Esophagus muscularis mucosa (tissue), 4 donors: ENCODE results near the gene SOWAHA. TPM values are rescaled to one million over a fixed set of nuclear protein-coding genes. Genes with fewer than 3 reads are reported as not detected.

Experiments
- DNase-seq: peaks from one replicate; pipeline ENCODE4 v3.0.0-alpha.2; 2017; ENCODE audit errors: extremely low spot score
- H3K27ac ChIP-seq, 4 donors: fragments of 200-600 bp; sonication (generic); replicated peaks in 1 of 4; 1 replicate in 3 of 4; 2 replicates in 1 of 4; pipeline ENCODE4 v1.5.1; 2016 to 2019; ENCODE audit warnings: mild to moderate bottlenecking in 1 of 4
- H3K27me3 ChIP-seq, 4 donors: fragments of 200-600 bp; sonication (generic); one replicate each; pipeline versions ENCODE4 v1.5.1 to v1.6.0; 2016 to 2019
- H3K36me3 ChIP-seq, 4 donors: fragments of 200-600 bp; sonication (generic); one replicate each; pipeline ENCODE4 v1.5.1; 2016 to 2019
- H3K4me1 ChIP-seq, 4 donors: fragments of 200-600 bp; sonication (generic); one replicate each; pipeline ENCODE4 v1.5.1; 2016 to 2019
- H3K4me3 ChIP-seq, 4 donors: fragments of 200-600 bp; sonication (generic); 1 replicate in 2 of 4; 2 replicates in 2 of 4; pipeline ENCODE4 v1.5.1; 2016 to 2019; ENCODE audit warnings: mild to moderate bottlenecking in 4 of 4, moderate library complexity in 1 of 4
- H3K9me3 ChIP-seq, 4 donors: fragments of 200-600 bp; sonication (generic); 1 replicate in 3 of 4; 2 replicates in 1 of 4; pipeline ENCODE4 v1.5.1; 2016 to 2019
- CTCF ChIP-seq, 3 experiments: fragments of 200-600 bp in 2 of 3; fragments of 450-650 bp in 1 of 3; sonication (generic) in 2 of 3; IDR thresholded peaks; one replicate each; pipeline ENCODE4 v1.5.1; 2017 to 2019; ENCODE audit warnings: antibody characterized with exemption in 3 of 3, mild to moderate bottlenecking in 2 of 3, moderate library complexity in 1 of 3
- EP300 ChIP-seq: sonication (generic); formaldehyde crosslinking; IDR thresholded peaks from one replicate; pipeline ENCODE4 v1.6.1; 2017; ENCODE audit warnings: antibody characterized with exemption
- POLR2A ChIP-seq: fragments of 450-650 bp; IDR thresholded peaks from one replicate; pipeline ENCODE4 v1.6.1; 2017; ENCODE audit warnings: antibody characterized with exemption, moderate library complexity, mild to moderate bottlenecking, low read depth
- POLR2AphosphoS5 ChIP-seq, 2 donors: sonication (generic); formaldehyde crosslinking; IDR thresholded peaks; one replicate each; pipeline ENCODE4 v1.6.1; 2017; ENCODE audit warnings: antibody characterized with exemption in 2 of 2
- WGBS: methylation state at CpG from one replicate; pipeline ENCODE4 v1.1.5; 2018; 5-methylcytosine and 5-hydroxymethylcytosine counted together
- intact Hi-C: fragments of 100-400 bp; cut with DNase I; formaldehyde crosslinking; loops from one replicate; pipeline ENCODE4 v1.15.1; 2023
- total RNA-seq, 4 donors: library from RNA; depleted of rRNA; stranded (reverse); fragments of >200 nt; gene quantifications; one replicate each; pipeline versions ENCODE4 v1.1.0 to v1.2.1, GENCODE V29; 2016

SOWAHA gene
- total RNA-seq, 4 donors from 2014 or later: 0.06 to 0.83 (median 0.15) TPM

GRCh38 chr5:132839426-132840301 lies 26.6 kb downstream of the SOWAHA start:
- no peaks in the 10 kb centered on the region for H3K36me3 ChIP-seq
- H3K9me3 ChIP-seq: no peaks in the 10 kb centered on the region
- H3K27ac ChIP-seq: peak overlapping the region; percentile 65 to 80 (median 70)
- TF ChIP-seq POLR2A: no peak
- TF ChIP-seq POLR2AphosphoS5 (IDR thresholded peaks at IDR 0.05): peak in 1 of 2 donors; percentile 58
- no peak for TF ChIP-seq CTCF (IDR thresholded peaks at IDR 0.05)
- WGBS: 44% methylated on average over 8 of the region's 8 CpGs
- no peak overlapping the region for H3K4me3 ChIP-seq
- DNase-seq: no peak
- peaks cover 0 to 17% (median 16%) of the 10 kb centered on the region in 4 donors for H3K4me1 ChIP-seq
- no peaks in the 10 kb centered on the region for H3K27me3 ChIP-seq
- intact Hi-C loops: no loop called here

- intact Hi-C loops: no loop called here
- Histone ChIP-seq H3K36me3 (no peaks in the 10 kb centered on the region), H3K27ac (peak overlapping the region; percentile 65 to 80 (median 70)), H3K4me3 (no peak overlapping the region), H3K27me3 (no peaks in the 10 kb centered on the region), H3K9me3 (no peaks in the 10 kb centered on the region), H3K4me1 (peaks cover 0 to 17% (median 16%) of the 10 kb centered on the region in 4 donors)
- TF ChIP-seq POLR2A: no peak
- TF ChIP-seq EP300: no peak
- TF ChIP-seq CTCF (IDR thresholded peaks at IDR 0.05): no peak
- no peak for TF ChIP-seq POLR2AphosphoS5 (IDR thresholded peaks at IDR 0.05)
- 83% methylated on average over 3 of the region's 3 CpGs for WGBS
- no peak for DNase-seq
These were observed 27.2 kb downstream of the SOWAHA start for GRCh38 chr5:132840313-132840712.

GRCh38 chr5:132840896-132841295 lies 27.8 kb downstream of the SOWAHA start:
- intact Hi-C loops: no loop called here
- H3K27ac ChIP-seq: peak overlapping the region in 3 of 4 donors; percentile 65 to 80 (median 74)
- 70% methylated on average over 1 of the region's 1 CpG for WGBS

GRCh38 chr5:132841305-132841704 lies 28.2 kb downstream of the SOWAHA start:
- DNase-seq: no peak
- no peaks in the 10 kb centered on the region for H3K27me3 ChIP-seq
- TF ChIP-seq CTCF (IDR thresholded peaks at IDR 0.05) (no peak), POLR2AphosphoS5 (IDR thresholded peaks at IDR 0.05) (no peak), EP300 (no peak), POLR2A (no peak)
- H3K4me3 ChIP-seq: no peak overlapping the region
- 74% methylated on average over 4 of the region's 4 CpGs for WGBS
- intact Hi-C loops: no loop called here
- H3K9me3 ChIP-seq: no peaks in the 10 kb centered on the region
- no peaks in the 10 kb centered on the region for H3K36me3 ChIP-seq
- no peak overlapping the region for H3K27ac ChIP-seq
- H3K4me1 ChIP-seq: peaks cover 0 to 17% (median 16%) of the 10 kb centered on the region in 4 donors

More at GRCh38 chr5:132840896-132841295, 27.8 kb downstream of the SOWAHA start:
- no peak for TF ChIP-seq POLR2AphosphoS5 (IDR thresholded peaks at IDR 0.05)
- Histone ChIP-seq H3K9me3 (no peaks in the 10 kb centered on the region), H3K27me3 (no peaks in the 10 kb centered on the region), H3K4me1 (peaks cover 0 to 17% (median 16%) of the 10 kb centered on the region in 4 donors), H3K36me3 (no peaks in the 10 kb centered on the region), H3K4me3 (no peak overlapping the region)
- no peak for DNase-seq

GRCh38 chr5:132848270-132848669 lies 35.2 kb downstream of the SOWAHA start:
- TF ChIP-seq POLR2AphosphoS5 (IDR thresholded peaks at IDR 0.05) (no peak), POLR2A (no peak), EP300 (no peak), CTCF (IDR thresholded peaks at IDR 0.05) (no peak)
- Histone ChIP-seq H3K4me3 (no peak overlapping the region), H3K27ac (no peak overlapping the region), H3K27me3 (no peaks in the 10 kb centered on the region), H3K36me3 (no peaks in the 10 kb centered on the region), H3K9me3 (no peaks in the 10 kb centered on the region), H3K4me1 (no peaks in the 10 kb centered on the region)
- intact Hi-C loops: no loop called here
- no peak for DNase-seq
- WGBS: 94% methylated on average over 8 of the region's 8 CpGs
